ENCODE measurements around the gene GTPBP2. TPM values are rescaled to one million over a fixed set of nuclear protein-coding genes. Genes with fewer than 3 reads are reported as not detected.

GTPBP2 gene
- total and polyA plus RNA-seq, 2 of the 4 experiments (the other 2 are of a cell fraction): 38.4 to 86.6 TPM

DNA sequence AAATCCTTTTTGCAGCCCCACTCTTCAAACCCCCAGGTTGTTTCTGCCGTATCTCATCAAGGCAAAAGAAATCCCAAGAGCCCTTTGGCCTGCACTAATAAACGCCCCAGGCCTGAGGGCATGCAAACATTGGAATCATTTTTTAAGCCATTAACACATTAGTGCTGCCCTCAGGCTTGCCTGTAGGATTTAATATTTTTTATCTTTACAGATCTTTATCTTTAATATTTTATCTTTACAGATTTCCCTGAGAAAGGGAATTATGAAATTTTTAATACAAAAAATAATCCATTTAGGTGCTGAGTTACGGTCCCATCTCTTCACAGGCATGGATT lies 14.7 kb downstream of the GTPBP2 start:
- dilution Hi-C loops (cut with HindIII; ENCODE audit: low sequenced_read_pairs, unreplicated experiment): no loop called here

More for the DNA sequence above, 14.7 kb downstream of the GTPBP2 start:
- Histone ChIP-seq H3K27me3 (ENCODE audit: control insufficient read depth, insufficient read depth, low read length) (no peaks in the 10 kb centered on the region), H2AK9ac (replicated peaks; ENCODE audit: low read depth, low read length, poor library complexity) (no peak overlapping the region), H3K56ac (ENCODE audit: extremely low read depth, insufficient read depth, low read length) (no peak overlapping the region), H3K9me3 (ENCODE audit: control insufficient read depth, insufficient read depth, low read length) (no peaks in the 10 kb centered on the region), H3K18ac (ENCODE audit: low read depth, low read length) (no peak overlapping the region), H3K36me3 (ENCODE audit: control insufficient read depth, insufficient read depth, low read length) (peaks cover 20% of the 10 kb centered on the region), H2BK5ac (ENCODE audit: low read depth, low read length, poor library complexity, severe bottlenecking) (no peak overlapping the region), H4K20me1 (ENCODE audit: insufficient read depth, low read length) (no peaks in the 10 kb centered on the region), H2AK5ac (ENCODE audit: low read depth, low read length) (no peak overlapping the region), H3K23ac (ENCODE audit: low read depth, low read length) (no peak overlapping the region), H3K9me1 (ENCODE audit: insufficient read depth, low read length) (no peaks in the 10 kb centered on the region), H3K4me2 (ENCODE audit: low read depth, low read length) (no peak overlapping the region), H2AFZ (replicated peaks; ENCODE audit: low read length, poor library complexity) (no peak overlapping the region), H3K79me1 (ENCODE audit: low read depth in 1 of 2, low read length in 2 of 2) (peaks cover 2 to 16% of the 10 kb centered on the region in 2 experiments; a peak in 3 of 4 replicates), H3K4me3 (ENCODE audit: insufficient read depth, low read depth, low read length) (no peak overlapping the region), H3K27ac (ENCODE audit: insufficient read depth, low read length) (no peak overlapping the region), H3K4me1 (ENCODE audit: control insufficient read depth, insufficient read depth, low read length) (no peaks in the 10 kb centered on the region), H3K14ac (replicated peaks; ENCODE audit: low read depth, low read length) (no peak overlapping the region), H3K4ac (ENCODE audit: low read depth, low read length) (no peak overlapping the region), H2BK20ac (ENCODE audit: low read depth, low read length) (no peak overlapping the region), H2BK120ac (ENCODE audit: low read depth, low read length) (no peak overlapping the region), H2BK15ac (ENCODE audit: low read depth, low read length) (no peak overlapping the region), H3K9ac (ENCODE audit: low read depth, low read length) (no peak overlapping the region), H4K91ac (ENCODE audit: insufficient read depth, low read depth, low read length) (no peak overlapping the region), H4K8ac (ENCODE audit: low read depth in 2 of 2, low read length in 2 of 2) (no peak overlapping the region), H4K5ac (ENCODE audit: low read depth, low read length) (no peak overlapping the region)
- DNase-seq: no peak
- in situ Hi-C loops (cut with MboI; ENCODE audit: low sequenced_read_pairs) (no loop called here), intact Hi-C loops (cut with micrococcal nuclease) (no loop called here)
- ChIA-PET CTCF (no interaction called here), POLR2A (ENCODE audit: unreplicated experiment) (no interaction called here)
- no TSS peak for BruUV-seq (replicated peaks)
- no CpG with 5 or more reads among the region's 3 CpGs for WGBS, 2 experiments (ENCODE audit: extremely low coverage in 2 of 2, insufficient read length in 1 of 2)
- no peak for ATAC-seq (ENCODE audit: low read depth)
- TF ChIP-seq MXI1 (IDR thresholded peaks at IDR 0.05; ENCODE audit: borderline replicate concordance, low read depth, low read length): no peak
- no peak for TF ChIP-seq FOS (IDR thresholded peaks at IDR 0.05; ENCODE audit: low read depth, low read length)
- TF ChIP-seq, protein P1, sequence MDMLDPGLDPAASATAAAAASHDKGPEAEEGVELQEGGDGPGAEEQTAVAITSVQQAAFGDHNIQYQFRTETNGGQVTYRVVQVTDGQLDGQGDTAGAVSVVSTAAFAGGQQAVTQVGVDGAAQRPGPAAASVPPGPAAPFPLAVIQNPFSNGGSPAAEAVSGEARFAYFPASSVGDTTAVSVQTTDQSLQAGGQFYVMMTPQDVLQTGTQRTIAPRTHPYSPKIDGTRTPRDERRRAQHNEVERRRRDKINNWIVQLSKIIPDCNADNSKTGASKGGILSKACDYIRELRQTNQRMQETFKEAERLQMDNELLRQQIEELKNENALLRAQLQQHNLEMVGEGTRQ (IDR thresholded peaks at IDR 0.05; ENCODE audit: low read depth, low read length): no peak
- TF ChIP-seq MAZ (IDR thresholded peaks at IDR 0.05; ENCODE audit: borderline replicate concordance, low read depth, low read length): no peak
- TF ChIP-seq NFE2L2 (IDR thresholded peaks at IDR 0.05; ENCODE audit: low read depth, low read length): no peak
- no peak for TF ChIP-seq CEBPB (IDR thresholded peaks at IDR 0.05; ENCODE audit: low read depth, low read length)
- TF ChIP-seq POLR2A (IDR thresholded peaks at IDR 0.05; ENCODE audit: low read depth, low read length): no peak
- no peak for TF ChIP-seq RAD21 (IDR thresholded peaks at IDR 0.05; ENCODE audit: low read length)
- no peak for TF ChIP-seq BHLHE40 (IDR thresholded peaks at IDR 0.05; ENCODE audit: low read depth, low read length)
- TF ChIP-seq, protein P2, sequence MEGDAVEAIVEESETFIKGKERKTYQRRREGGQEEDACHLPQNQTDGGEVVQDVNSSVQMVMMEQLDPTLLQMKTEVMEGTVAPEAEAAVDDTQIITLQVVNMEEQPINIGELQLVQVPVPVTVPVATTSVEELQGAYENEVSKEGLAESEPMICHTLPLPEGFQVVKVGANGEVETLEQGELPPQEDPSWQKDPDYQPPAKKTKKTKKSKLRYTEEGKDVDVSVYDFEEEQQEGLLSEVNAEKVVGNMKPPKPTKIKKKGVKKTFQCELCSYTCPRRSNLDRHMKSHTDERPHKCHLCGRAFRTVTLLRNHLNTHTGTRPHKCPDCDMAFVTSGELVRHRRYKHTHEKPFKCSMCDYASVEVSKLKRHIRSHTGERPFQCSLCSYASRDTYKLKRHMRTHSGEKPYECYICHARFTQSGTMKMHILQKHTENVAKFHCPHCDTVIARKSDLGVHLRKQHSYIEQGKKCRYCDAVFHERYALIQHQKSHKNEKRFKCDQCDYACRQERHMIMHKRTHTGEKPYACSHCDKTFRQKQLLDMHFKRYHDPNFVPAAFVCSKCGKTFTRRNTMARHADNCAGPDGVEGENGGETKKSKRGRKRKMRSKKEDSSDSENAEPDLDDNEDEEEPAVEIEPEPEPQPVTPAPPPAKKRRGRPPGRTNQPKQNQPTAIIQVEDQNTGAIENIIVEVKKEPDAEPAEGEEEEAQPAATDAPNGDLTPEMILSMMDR (conservative IDR thresholded peaks at IDR 0.05; ENCODE audit: low read depth, low read length): no peak
- TF ChIP-seq, protein P3, sequence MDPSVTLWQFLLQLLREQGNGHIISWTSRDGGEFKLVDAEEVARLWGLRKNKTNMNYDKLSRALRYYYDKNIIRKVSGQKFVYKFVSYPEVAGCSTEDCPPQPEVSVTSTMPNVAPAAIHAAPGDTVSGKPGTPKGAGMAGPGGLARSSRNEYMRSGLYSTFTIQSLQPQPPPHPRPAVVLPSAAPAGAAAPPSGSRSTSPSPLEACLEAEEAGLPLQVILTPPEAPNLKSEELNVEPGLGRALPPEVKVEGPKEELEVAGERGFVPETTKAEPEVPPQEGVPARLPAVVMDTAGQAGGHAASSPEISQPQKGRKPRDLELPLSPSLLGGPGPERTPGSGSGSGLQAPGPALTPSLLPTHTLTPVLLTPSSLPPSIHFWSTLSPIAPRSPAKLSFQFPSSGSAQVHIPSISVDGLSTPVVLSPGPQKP (IDR thresholded peaks at IDR 0.05; ENCODE audit: borderline replicate concordance, low read depth, low read length): no peak
- TF ChIP-seq MAFK (IDR thresholded peaks at IDR 0.05; ENCODE audit: low read depth, low read length): no peak
- TF ChIP-seq RCOR1 (IDR thresholded peaks at IDR 0.05; ENCODE audit: insufficient replicate concordance, low read length): no peak

Measured in IMR-90 (cell line).